Progenitor cell of endocrine pancreas (in vitro differentiated cells): ENCODE results near the gene GGNBP2. TPM values are rescaled to one million over a fixed set of nuclear protein-coding genes. Genes with fewer than 3 reads are reported as not detected.

ENCODE experiments used
- DNase-seq: peaks from one replicate; pipeline ENCODE4 v3.0.0; 2021; ENCODE audit warnings: low spot score; ENCODE audit not compliant: unreplicated experiment
- H3K27ac Mint-ChIP-seq: 2 replicates; pipeline ENCODE4 v1.8.0; 2021; ENCODE audit warnings: mild to moderate bottlenecking, moderate library complexity, mixed read lengths
- H3K27me3 Mint-ChIP-seq: 2 replicates; pipeline ENCODE4 v1.8.0; 2021; ENCODE audit warnings: mixed read lengths
- H3K36me3 Mint-ChIP-seq: 2 replicates; pipeline ENCODE4 v1.8.0; 2022; ENCODE audit warnings: mixed read lengths; ENCODE audit not compliant: insufficient read depth
- H3K4me1 Mint-ChIP-seq: 2 replicates; pipeline ENCODE4 v1.8.0; 2021; ENCODE audit warnings: low read depth, mixed read lengths
- H3K4me3 Mint-ChIP-seq: 2 replicates; pipeline ENCODE4 v1.8.0; 2021; ENCODE audit warnings: low read depth, mild to moderate bottlenecking, moderate library complexity, mixed read lengths
- H3K9me3 Mint-ChIP-seq: 2 replicates; pipeline ENCODE4 v1.8.0; 2021; ENCODE audit warnings: low read depth, mixed read lengths
- CTCF ChIP-seq: fragments of 200-600 bp; sonication (generic); IDR thresholded peaks from one replicate; pipeline ENCODE4 v1.5.0; 2021; ENCODE audit warnings: antibody characterized with exemption, mild to moderate bottlenecking; ENCODE audit not compliant: unreplicated experiment
- total RNA-seq: library from RNA; stranded (reverse); gene quantifications from 2 replicates; pipeline ENCODE4 v1.2.1, GENCODE V29; 2021

Gene GGNBP2
- total RNA-seq, 1 donor from 2014 or later = 74.2 TPM

- Mint-ChIP-seq H3K9me3 (no peaks in the 10 kb centered on the region), H3K36me3 (peaks cover 5% of the 10 kb centered on the region)
Measured at GRCh38 chr17:36540696-36541095, 4.0 kb upstream of the GGNBP2 start.

GRCh38 chr17:36542755-36543154 lies 2.0 kb upstream of the GGNBP2 start:
- H3K4me3 Mint-ChIP-seq = peak overlapping the region; percentile 38
- H3K36me3 Mint-ChIP-seq = peaks cover 2% of the 10 kb centered on the region
- peaks cover 17% of the 10 kb centered on the region for H3K4me1 Mint-ChIP-seq
- DNase-seq = no peak
- H3K27me3 Mint-ChIP-seq = no peaks in the 10 kb centered on the region
- H3K27ac Mint-ChIP-seq = no peak overlapping the region
- TF ChIP-seq CTCF = no peak
- no peaks in the 10 kb centered on the region for H3K9me3 Mint-ChIP-seq

More at GRCh38 chr17:36540696-36541095, 4.0 kb upstream of the GGNBP2 start:
- TF ChIP-seq CTCF = no peak
- Mint-ChIP-seq H3K4me3 (no peak overlapping the region), H3K27ac (peak overlapping the region; percentile 41), H3K27me3 (no peaks in the 10 kb centered on the region), H3K4me1 (peaks cover 6% of the 10 kb centered on the region)
- DNase-seq = no peak

- Mint-ChIP-seq H3K4me3 (peak overlapping the region; percentile 97), H3K27ac (peak overlapping the region; percentile 100)
Measured at GRCh38 chr17:36544044-36544306, 744 bp upstream of the GGNBP2 start.

GRCh38 chr17:36545077-36545464 lies 352 bp downstream of the GGNBP2 start:
- peak; percentile 72 for DNase-seq
- peaks cover under 1% of the 10 kb centered on the region for H3K36me3 Mint-ChIP-seq
- H3K27ac Mint-ChIP-seq = peak overlapping the region; percentile 97
- TF ChIP-seq CTCF = no peak
- H3K4me3 Mint-ChIP-seq = peak overlapping the region; percentile 97
- no peaks in the 10 kb centered on the region for H3K9me3 Mint-ChIP-seq
- H3K4me1 Mint-ChIP-seq = peaks cover 19% of the 10 kb centered on the region
- no peaks in the 10 kb centered on the region for H3K27me3 Mint-ChIP-seq

More at GRCh38 chr17:36544044-36544306, 744 bp upstream of the GGNBP2 start:
- TF ChIP-seq CTCF = no peak
- H3K36me3 Mint-ChIP-seq = peaks cover 2% of the 10 kb centered on the region
- peaks cover 19% of the 10 kb centered on the region for H3K4me1 Mint-ChIP-seq
- DNase-seq = peak; percentile 11
- H3K27me3 Mint-ChIP-seq = no peaks in the 10 kb centered on the region
- H3K9me3 Mint-ChIP-seq = no peaks in the 10 kb centered on the region

- Mint-ChIP-seq H3K4me1 (peaks cover 20% of the 10 kb centered on the region), H3K27ac (peak overlapping the region; percentile 98), H3K27me3 (no peaks in the 10 kb centered on the region), H3K9me3 (no peaks in the 10 kb centered on the region), H3K4me3 (peak overlapping the region; percentile 91), H3K36me3 (peaks cover 2% of the 10 kb centered on the region)
- DNase-seq = peak; percentile 98
- TF ChIP-seq CTCF = no peak
Measured at GRCh38 chr17:36545465-36546417, 1.0 kb downstream of the GGNBP2 start.
